GM18867 (cell line): ENCODE results near the gene MRPS11.
"Not testable (repeated sequence)": the region's sequence is repeated elsewhere in the genome, so short reads cannot be mapped to it uniquely, and the experiment has no call there.

Experiments
- ATAC-seq: cut with Tn5 transposase; IDR thresholded peaks from one replicate; pipeline ENCODE4 v1.9.1; 2021; ENCODE audit warnings: mild to moderate bottlenecking, moderate library complexity; ENCODE audit not compliant: unreplicated experiment

The MRPS11 gene

GRCh38 chr15:88489321-88489720 lies 21.8 kb downstream of the MRPS11 start:
- no peak for ATAC-seq

GRCh38 chr15:88490036-88490435 lies 22.5 kb downstream of the MRPS11 start:
- no peak for ATAC-seq

GRCh38 chr15:88491158-88491557 lies 23.6 kb downstream of the MRPS11 start:
- no peak for ATAC-seq

GRCh38 chr15:88493844-88494243 lies 26.3 kb downstream of the MRPS11 start:
- ATAC-seq = no peak

GRCh38 chr15:88497109-88497765 lies 29.7 kb downstream of the MRPS11 start:
- no peak for ATAC-seq

GRCh38 chr15:88498996-88499395 lies 31.5 kb downstream of the MRPS11 start:
- ATAC-seq = no peak

- ATAC-seq = no peak
Measured at GRCh38 chr15:88504445-88504844, 36.9 kb downstream of the MRPS11 start.

- no peak for ATAC-seq
Measured at GRCh38 chr15:88505721-88506120, 38.2 kb downstream of the MRPS11 start.

GRCh38 chr15:88506628-88507027 lies 39.1 kb downstream of the MRPS11 start:
- ATAC-seq = no peak

- ATAC-seq = no peak
Measured at GRCh38 chr15:88509321-88509720, 41.8 kb downstream of the MRPS11 start.

- ATAC-seq = no peak
Measured at GRCh38 chr15:88509964-88510363, 42.5 kb downstream of the MRPS11 start.

GRCh38 chr15:88511161-88511560 lies 43.7 kb downstream of the MRPS11 start:
- ATAC-seq = no peak

GRCh38 chr15:88512078-88512477 lies 44.6 kb downstream of the MRPS11 start:
- ATAC-seq = no peak

GRCh38 chr15:88512601-88513000 lies 45.1 kb downstream of the MRPS11 start:
- no peak for ATAC-seq

GRCh38 chr15:88513195-88513594 lies 45.7 kb downstream of the MRPS11 start:
- ATAC-seq = no peak

- no peak for ATAC-seq
Measured at GRCh38 chr15:88518903-88519302, 51.4 kb downstream of the MRPS11 start.

- ATAC-seq = not testable (repeated sequence)
Measured at GRCh38 chr15:88524094-88524493, 56.6 kb downstream of the MRPS11 start.

- ATAC-seq = no peak
Measured at GRCh38 chr15:88525418-88525817, 57.9 kb downstream of the MRPS11 start.

GRCh38 chr15:88526247-88526879 lies 58.9 kb downstream of the MRPS11 start:
- ATAC-seq = no peak

GRCh38 chr15:88529021-88529630 lies 61.6 kb downstream of the MRPS11 start:
- ATAC-seq = no peak
